Mononuclear cell (primary cell): ENCODE measurements around the gene ZFR. TPM values are rescaled to one million over a fixed set of nuclear protein-coding genes. Genes with fewer than 3 reads are reported as not detected.

Experiments
- total RNA-seq: library from RNA; depleted of rRNA; stranded (reverse); fragments of >200 nt; gene quantifications from one replicate; pipeline ENCODE4 v1.2.3, GENCODE V29; 2012

The ZFR gene
- total RNA-seq, 1 donor = 91.8 TPM

Other genes starting within 250 kb of the ZFR start
- gene MTMR12, start 131.8 kb downstream of the ZFR start, total RNA-seq = 31.1 TPM
- gene SUB1, start 140.8 kb upstream of the ZFR start, total RNA-seq = 301 TPM